Glutamatergic neuron (in vitro differentiated cells): ENCODE results near the gene EBLN1. TPM values are rescaled to one million over a fixed set of nuclear protein-coding genes. Genes with fewer than 3 reads are reported as not detected.

Experiments
- DNase-seq: peaks from one replicate; pipeline ENCODE4 v3.0.0; 2022
- H3K27ac Mint-ChIP-seq: one replicate; pipeline ENCODE4 v1.8.0; 2020; ENCODE audit warnings: mild to moderate bottlenecking, mixed read lengths, inconsistent platforms; ENCODE audit not compliant: unreplicated experiment
- H3K27me3 Mint-ChIP-seq: one replicate; pipeline ENCODE4 v1.8.0; 2020; ENCODE audit warnings: mild to moderate bottlenecking, moderate library complexity, mixed read lengths, inconsistent platforms; ENCODE audit not compliant: unreplicated experiment
- H3K36me3 Mint-ChIP-seq: one replicate; pipeline ENCODE4 v1.8.0; 2020; ENCODE audit warnings: mild to moderate bottlenecking, mixed read lengths, inconsistent platforms; ENCODE audit not compliant: unreplicated experiment
- H3K4me1 Mint-ChIP-seq: one replicate; pipeline ENCODE4 v1.8.0; 2020; ENCODE audit warnings: mild to moderate bottlenecking, low read depth, mixed read lengths, inconsistent platforms; ENCODE audit not compliant: unreplicated experiment
- H3K4me3 Mint-ChIP-seq: one replicate; pipeline ENCODE4 v1.8.0; 2020; ENCODE audit warnings: mild to moderate bottlenecking, mixed read lengths, inconsistent platforms; ENCODE audit not compliant: unreplicated experiment
- H3K9me3 Mint-ChIP-seq: one replicate; pipeline ENCODE4 v1.8.0; 2020; ENCODE audit warnings: mild to moderate bottlenecking, moderate library complexity, mixed read lengths, inconsistent platforms; ENCODE audit not compliant: unreplicated experiment
- CTCF ChIP-seq: fragments of 200-600 bp; sonication (generic); IDR thresholded peaks from one replicate; pipeline ENCODE4 v1.5.0; 2021; ENCODE audit not compliant: partially characterized antibody, unreplicated experiment
- total RNA-seq: library from RNA; stranded (reverse); fragmentation: NEBNext Ultra II Directional; extraction: Animal tissue kit (Norgen Biotek cat#: 25700); gene quantifications from one replicate; pipeline ENCODE4 v1.2.1, GENCODE V29; 2021; ENCODE audit not compliant: unreplicated experiment

The EBLN1 gene
- total RNA-seq, 1 donor from 2014 or later: not detected

DNA sequence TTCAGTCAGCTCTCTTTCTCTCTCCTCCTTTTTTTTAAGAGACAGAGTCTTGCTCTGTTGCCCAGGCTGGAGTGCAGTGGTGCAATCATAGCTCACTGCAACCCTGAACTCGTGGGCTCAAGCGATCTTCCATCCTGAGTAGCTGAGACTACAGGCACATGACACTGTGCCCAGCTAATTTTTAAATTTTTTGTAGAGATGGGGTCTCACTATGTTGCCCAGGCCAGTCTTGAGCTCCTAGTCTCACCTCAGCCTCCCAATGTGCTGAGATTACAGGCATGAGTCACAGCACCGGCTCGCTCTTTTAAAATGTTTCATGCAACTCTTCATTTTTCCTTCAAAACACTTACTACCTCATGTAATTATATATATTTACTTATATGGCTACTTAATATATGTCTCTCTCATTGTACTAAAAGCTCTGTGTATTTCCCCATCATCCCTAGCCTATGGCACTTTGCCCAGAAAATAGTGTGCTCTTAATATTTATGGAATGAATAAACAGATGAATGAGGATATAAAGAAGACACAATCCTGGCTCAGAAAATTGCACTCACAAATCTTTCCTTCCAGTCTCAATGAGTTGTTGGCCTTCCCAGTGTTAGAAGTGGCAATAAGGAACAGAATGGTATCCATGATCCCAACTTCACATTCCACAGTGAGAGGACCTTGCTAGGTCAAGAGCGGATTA, 33.9 kb downstream of the EBLN1 start:
- no peak for DNase-seq
- Mint-ChIP-seq H3K27me3 (peaks cover 2% of the 10 kb centered on the region), H3K9me3 (peaks cover 2% of the 10 kb centered on the region), H3K4me1 (no peaks in the 10 kb centered on the region), H3K27ac (no peak overlapping the region), H3K36me3 (no peaks in the 10 kb centered on the region), H3K4me3 (no peak overlapping the region)
- TF ChIP-seq CTCF: no peak

- no peaks in the 10 kb centered on the region for H3K9me3 Mint-ChIP-seq
- no peak for DNase-seq
- TF ChIP-seq CTCF: no peak
- no peak overlapping the region for H3K27ac Mint-ChIP-seq
- no peaks in the 10 kb centered on the region for H3K36me3 Mint-ChIP-seq
- no peak overlapping the region for H3K4me3 Mint-ChIP-seq
- H3K4me1 Mint-ChIP-seq: no peaks in the 10 kb centered on the region
- H3K27me3 Mint-ChIP-seq: no peaks in the 10 kb centered on the region
Observed at GRCh38 chr10:22180724-22181123, 37.1 kb downstream of the EBLN1 start.

DNA sequence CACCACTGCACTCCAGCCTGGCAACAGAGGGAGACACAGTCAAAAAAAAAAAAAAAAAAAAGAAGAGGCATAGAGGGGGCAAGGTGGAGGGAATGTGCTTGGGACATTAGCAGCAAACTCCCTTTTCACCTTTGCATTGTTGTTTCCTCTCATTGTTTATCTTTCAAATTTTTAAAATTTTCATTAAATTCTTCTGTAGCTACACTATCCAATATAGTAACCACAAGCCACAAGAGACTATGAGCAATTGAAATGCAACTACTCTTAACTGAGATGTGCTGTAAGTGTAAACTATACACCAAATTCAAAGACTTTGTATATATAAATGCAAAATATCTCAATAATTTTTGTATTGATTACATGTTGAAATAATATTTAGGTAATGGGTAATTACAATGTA, 43.4 kb downstream of the EBLN1 start:
- TF ChIP-seq CTCF: no peak
- Mint-ChIP-seq H3K9me3 (no peaks in the 10 kb centered on the region), H3K36me3 (no peaks in the 10 kb centered on the region), H3K27me3 (no peaks in the 10 kb centered on the region), H3K27ac (no peak overlapping the region), H3K4me1 (no peaks in the 10 kb centered on the region), H3K4me3 (no peak overlapping the region)
- DNase-seq: no peak

DNA sequence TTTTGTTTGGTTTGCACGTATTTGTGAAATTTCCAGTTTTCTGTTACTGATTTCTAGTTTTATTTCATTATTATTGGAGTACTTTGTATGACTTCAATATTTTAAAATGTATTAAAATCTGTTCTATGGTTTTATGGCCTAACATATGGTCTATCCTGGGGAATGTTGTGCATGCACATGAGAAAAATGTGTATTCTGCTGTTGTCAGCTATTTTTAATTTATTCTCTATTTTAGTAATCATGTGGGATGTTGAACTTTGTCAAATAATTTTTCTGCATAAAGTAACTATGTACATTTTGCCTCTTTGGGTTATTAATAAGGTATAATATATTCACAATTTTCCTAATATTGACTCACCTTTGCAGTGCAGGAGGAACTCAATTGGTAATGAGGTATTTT, 46.7 kb downstream of the EBLN1 start:
- Mint-ChIP-seq H3K4me1 (no peaks in the 10 kb centered on the region), H3K36me3 (no peaks in the 10 kb centered on the region), H3K27ac (no peak overlapping the region), H3K9me3 (peaks cover 2% of the 10 kb centered on the region), H3K27me3 (no peaks in the 10 kb centered on the region), H3K4me3 (no peak overlapping the region)
- TF ChIP-seq CTCF: no peak
- no peak for DNase-seq

DNA sequence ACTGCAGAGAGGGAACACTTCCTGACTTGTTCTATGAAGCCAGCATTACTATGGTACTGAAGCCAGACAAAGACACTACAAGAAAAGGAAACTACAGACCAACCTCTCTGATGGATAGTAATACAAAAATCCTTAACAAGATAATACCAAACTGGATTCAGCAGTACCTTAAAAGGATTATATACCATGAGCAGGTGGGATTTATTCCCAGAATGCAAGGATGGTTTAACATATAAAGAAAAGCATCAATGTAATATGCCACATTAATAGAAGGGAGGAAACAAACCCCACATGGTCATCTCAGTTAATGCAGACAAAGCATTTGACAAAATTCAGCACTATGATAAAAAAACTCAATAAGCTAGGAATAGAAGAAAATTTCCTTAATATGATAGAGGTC, 47.2 kb downstream of the EBLN1 start:
- H3K27me3 Mint-ChIP-seq: no peaks in the 10 kb centered on the region
- no peaks in the 10 kb centered on the region for H3K4me1 Mint-ChIP-seq
- no peak overlapping the region for H3K27ac Mint-ChIP-seq
- H3K4me3 Mint-ChIP-seq: no peak overlapping the region
- H3K36me3 Mint-ChIP-seq: no peaks in the 10 kb centered on the region
- DNase-seq: no peak
- peaks cover 2% of the 10 kb centered on the region for H3K9me3 Mint-ChIP-seq
- no peak for TF ChIP-seq CTCF
